Neural cell (in vitro differentiated cells): ENCODE measurements around the gene NCF4. TPM values are rescaled to one million over a fixed set of nuclear protein-coding genes. Genes with fewer than 3 reads are reported as not detected.

ENCODE experiments used
- H2AFZ ChIP-seq: fragments of 200-600, 300-800 bp; sonication (generic), shearing (Covaris generic); 2 replicates; pipeline ENCODE4 v1.6.0; 2014; ENCODE audit warnings: low read depth, mild to moderate bottlenecking, antibody characterized with exemption, low read length, moderate library complexity
- H3F3A ChIP-seq: fragments of 200-600 bp; shearing (Covaris generic); 2 replicates; pipeline ENCODE4 v1.6.1; 2016; ENCODE audit warnings: mild to moderate bottlenecking, moderate library complexity, mixed read lengths, antibody characterized with exemption, low read length; ENCODE audit not compliant: insufficient read depth, poor library complexity, severe bottlenecking
- H3K27ac ChIP-seq: fragments of 200-600, 300-800 bp; sonication (generic), shearing (Covaris generic); 2 replicates; pipeline ENCODE4 v1.5.1; 2014; ENCODE audit warnings: mild to moderate bottlenecking, low read length, moderate library complexity
- H3K27me3 ChIP-seq: fragments of 300-800, 200-600 bp; sonication (generic), shearing (Covaris generic); 2 replicates; pipeline ENCODE4 v1.6.0; 2014; ENCODE audit warnings: mild to moderate bottlenecking, low read depth, low read length, moderate library complexity; ENCODE audit not compliant: insufficient read depth
- H3K36me3 ChIP-seq: fragments of 300-800, 200-600 bp; sonication (generic), shearing (Covaris generic); 2 replicates; pipeline ENCODE4 v1.5.1; 2014; ENCODE audit warnings: mild to moderate bottlenecking, antibody characterized with exemption, low read length, moderate library complexity; ENCODE audit not compliant: insufficient read depth
- H3K4me2 ChIP-seq: fragments of 300-800, 200-600 bp; sonication (generic), shearing (Covaris generic); 2 replicates; pipeline ENCODE4 v1.6.0; 2014; ENCODE audit warnings: mild to moderate bottlenecking, low read length
- H3K4me3 ChIP-seq: fragments of 300-800, 200-600 bp; sonication (generic), shearing (Covaris generic); 2 replicates; pipeline ENCODE4 v1.5.1; 2014; ENCODE audit warnings: mild to moderate bottlenecking, low read length, moderate library complexity
- H3K79me2 ChIP-seq: fragments of 200-600 bp; shearing (Covaris generic); replicated peaks from 2 replicates; pipeline ENCODE4 v1.6.0; 2014; ENCODE audit warnings: mild to moderate bottlenecking, low read length, moderate library complexity; ENCODE audit not compliant: insufficient read depth
- H3K9ac ChIP-seq: fragments of 300-800, 200-600 bp; sonication (generic), shearing (Covaris generic); 2 replicates; pipeline ENCODE4 v1.6.1; 2016; ENCODE audit warnings: mild to moderate bottlenecking, low read length, mixed read lengths
- H3K9me2 ChIP-seq: fragments of 200-600 bp; shearing (Covaris generic); 2 replicates; pipeline ENCODE4 v1.6.1; 2016; ENCODE audit warnings: mild to moderate bottlenecking, low read length, mixed read lengths; ENCODE audit not compliant: insufficient read depth
- H3K9me3 ChIP-seq: fragments of 200-600, 300-800 bp; sonication (generic), shearing (Covaris generic); 2 replicates; pipeline ENCODE4 v1.6.1; 2016; ENCODE audit warnings: mild to moderate bottlenecking, mixed run types, low read length, moderate library complexity, mixed read lengths
- H4K20me1 ChIP-seq: fragments of 200-600 bp; shearing (Covaris generic); 2 replicates; pipeline ENCODE4 v1.6.1; 2016; ENCODE audit warnings: mild to moderate bottlenecking, mixed run types; ENCODE audit not compliant: insufficient read depth
- CTCF ChIP-seq: fragments of 450-650 bp; IDR thresholded peaks from 2 replicates; pipeline ENCODE4 v1.5.1; 2014; ENCODE audit warnings: antibody characterized with exemption, mild to moderate bottlenecking, moderate library complexity; ENCODE audit not compliant: poor library complexity, severe bottlenecking
- EP300 ChIP-seq: fragments of 450-650 bp; conservative IDR thresholded peaks from 2 replicates; pipeline ENCODE4 v1.6.1; 2014; ENCODE audit warnings: antibody characterized with exemption, mild to moderate bottlenecking, moderate library complexity; ENCODE audit not compliant: poor library complexity, severe bottlenecking
- EZH2 ChIP-seq: fragments of 200-600, 300-800 bp; shearing (Covaris generic), sonication (generic); IDR thresholded peaks from 2 replicates; pipeline ENCODE4 v1.6.1; 2014; ENCODE audit warnings: antibody characterized with exemption, low read length, borderline replicate concordance, mild to moderate bottlenecking; ENCODE audit not compliant: insufficient read depth, poor library complexity, severe bottlenecking
- MXI1 ChIP-seq: fragments of 450-650 bp; conservative IDR thresholded peaks from 2 replicates; pipeline ENCODE4 v1.6.1; 2014; ENCODE audit warnings: antibody characterized with exemption, mild to moderate bottlenecking; ENCODE audit not compliant: poor library complexity, severe bottlenecking
- POLR2AphosphoS5 ChIP-seq: IDR thresholded peaks from 2 replicates; pipeline ENCODE4 v1.6.1; 2012
- RAD21 ChIP-seq: fragments of 450-650 bp; conservative IDR thresholded peaks from 2 replicates; pipeline ENCODE4 v1.6.1; 2014; ENCODE audit warnings: antibody characterized with exemption, mild to moderate bottlenecking, moderate library complexity
- REST ChIP-seq: IDR thresholded peaks from 2 replicates; pipeline ENCODE4 v1.6.1; 2012; ENCODE audit warnings: borderline replicate concordance
- SMC3 ChIP-seq: fragments of 450-650 bp; conservative IDR thresholded peaks from 2 replicates; pipeline ENCODE4 v1.6.1; 2014; ENCODE audit warnings: antibody characterized with exemption, mild to moderate bottlenecking, moderate library complexity; ENCODE audit not compliant: poor library complexity
- TAF1 ChIP-seq: IDR thresholded peaks from 2 replicates; pipeline ENCODE4 v1.6.1; 2012; ENCODE audit warnings: low read depth
- polyA plus RNA-seq: library from polyadenylated mRNA; depleted of rRNA; stranded (reverse); fragments of >200 nt; gene quantifications from 2 replicates; pipeline ENCODE4 v1.2.3, GENCODE V29; 2014

Gene NCF4
- polyA plus RNA-seq, 1 donor from 2014 or later: not detected

GRCh38 chr22:36916034-36916433 is 55.2 kb downstream of the NCF4 start:
- H3K27me3 ChIP-seq: no peaks in the 10 kb centered on the region
- H3K9me3 ChIP-seq: no peaks in the 10 kb centered on the region

GRCh38 chr22:36918586-36919284 is 57.9 kb downstream of the NCF4 start:
- H3K27ac ChIP-seq: no peak overlapping the region
- no peaks in the 10 kb centered on the region for H3K9me2 ChIP-seq
- no peak overlapping the region for H3K4me2 ChIP-seq
- no peaks in the 10 kb centered on the region for H3K27me3 ChIP-seq
- H3F3A ChIP-seq: no peaks in the 10 kb centered on the region
- no peak overlapping the region for H3K9ac ChIP-seq
- no peak overlapping the region for H3K4me3 ChIP-seq
- H3K9me3 ChIP-seq: no peaks in the 10 kb centered on the region
- no peak overlapping the region for H2AFZ ChIP-seq
- H4K20me1 ChIP-seq: no peaks in the 10 kb centered on the region
- no peaks in the 10 kb centered on the region for H3K79me2 ChIP-seq
- H3K36me3 ChIP-seq: no peaks in the 10 kb centered on the region
- TF ChIP-seq CTCF (no peak), EZH2 (no peak), SMC3 (no peak), MXI1 (no peak), RAD21 (no peak)

More at GRCh38 chr22:36916034-36916433, 55.2 kb downstream of the NCF4 start:
- Histone ChIP-seq H3K79me2 (no peaks in the 10 kb centered on the region), H3F3A (no peaks in the 10 kb centered on the region), H3K9ac (no peak overlapping the region), H3K4me2 (no peak overlapping the region), H3K9me2 (no peaks in the 10 kb centered on the region), H3K36me3 (no peaks in the 10 kb centered on the region), H2AFZ (no peak overlapping the region), H3K27ac (no peak overlapping the region), H4K20me1 (no peaks in the 10 kb centered on the region), H3K4me3 (no peak overlapping the region)
- TF ChIP-seq TAF1: no peak
- TF ChIP-seq POLR2AphosphoS5: no peak
- no peak for TF ChIP-seq RAD21
- TF ChIP-seq EZH2: no peak
- TF ChIP-seq SMC3: no peak
- TF ChIP-seq EP300: no peak
- no peak for TF ChIP-seq REST
- no peak for TF ChIP-seq MXI1
- no peak for TF ChIP-seq CTCF
